HEK293T (cell line): Measurements from ENCODE around the gene RAB11FIP4.

Experiments
- CTBP1 ChIP-seq: fragments of 450-650 bp; IDR thresholded peaks from 2 replicates; pipeline ENCODE4 v1.6.1; 2016; ENCODE audit warnings: borderline replicate concordance
- FOXA1 ChIP-seq: fragments of 450-650 bp; IDR thresholded peaks from 2 replicates; pipeline ENCODE4 v1.6.1; 2016; ENCODE audit warnings: mild to moderate bottlenecking
- FOXK2 ChIP-seq: fragments of 450-650 bp; IDR thresholded peaks from 2 replicates; pipeline ENCODE4 v1.6.1; 2016; ENCODE audit warnings: mild to moderate bottlenecking
- FOXM1 ChIP-seq: fragments of 450-650 bp; IDR thresholded peaks from 2 replicates; pipeline ENCODE4 v1.6.1; 2017; ENCODE audit warnings: mild to moderate bottlenecking, borderline replicate concordance
- HDGF ChIP-seq: fragments of 450-650 bp; IDR thresholded peaks from 2 replicates; pipeline ENCODE4 v1.6.1; 2017; ENCODE audit warnings: antibody characterized with exemption, borderline replicate concordance
- LEF1 ChIP-seq: fragments of 450-650 bp; IDR thresholded peaks from 2 replicates; pipeline ENCODE4 v1.6.1; 2017; ENCODE audit warnings: mild to moderate bottlenecking, borderline replicate concordance
- SP1 ChIP-seq: fragments of 450-650 bp; IDR thresholded peaks from 2 replicates; pipeline ENCODE4 v1.6.1; 2017
- SUZ12 ChIP-seq: fragments of 450-650 bp; IDR thresholded peaks from 2 replicates; pipeline ENCODE4 v1.6.1; 2016; ENCODE audit warnings: mild to moderate bottlenecking
- ZNF384 ChIP-seq: fragments of 450-650 bp; IDR thresholded peaks from 2 replicates; pipeline ENCODE4 v1.6.1; 2016
- TF ChIP-seq, protein P1 (sequence below): fragments of 450-650 bp; IDR thresholded peaks from 2 replicates; pipeline ENCODE4 v1.6.1; 2016

DNA sequence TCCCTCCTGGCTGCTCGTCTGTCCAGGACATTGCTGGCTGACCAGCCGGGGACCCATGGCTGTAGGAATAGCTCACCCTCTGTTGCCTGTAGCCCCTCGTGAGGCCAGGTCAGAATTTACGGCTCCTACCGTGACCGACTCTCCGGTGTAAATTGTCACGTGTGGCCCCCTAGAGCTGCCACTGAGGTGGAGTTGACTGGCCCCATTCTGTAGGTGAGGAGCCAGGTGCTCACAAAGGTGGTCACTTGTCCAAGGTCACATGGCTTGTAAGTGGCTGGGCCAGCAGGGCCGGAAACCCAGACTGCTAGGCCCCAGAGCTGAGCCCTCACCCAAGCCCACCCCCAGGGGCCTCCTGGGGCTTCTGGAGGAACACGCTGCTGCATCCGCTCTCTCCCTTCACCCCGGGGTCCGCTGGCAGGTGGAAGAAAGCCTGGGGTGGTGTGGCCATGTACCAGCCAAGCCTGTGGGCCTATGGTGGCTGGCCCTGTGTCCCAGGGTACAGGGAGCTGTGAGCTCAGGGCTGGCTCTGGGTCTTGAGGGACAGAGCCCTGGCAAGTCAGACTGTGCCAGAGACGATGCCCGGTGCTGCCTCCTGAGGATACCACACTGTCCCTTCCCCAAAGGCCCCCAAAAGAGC lies 120.7 kb downstream of the RAB11FIP4 start:
- TF ChIP-seq FOXK2 (no peak), LEF1 (no peak), CTBP1 (no peak), ZNF384 (no peak), FOXA1 (no peak), FOXM1 (no peak), SUZ12 (no peak), SP1 (no peak), HDGF (no peak)
- TF ChIP-seq, protein P1, sequence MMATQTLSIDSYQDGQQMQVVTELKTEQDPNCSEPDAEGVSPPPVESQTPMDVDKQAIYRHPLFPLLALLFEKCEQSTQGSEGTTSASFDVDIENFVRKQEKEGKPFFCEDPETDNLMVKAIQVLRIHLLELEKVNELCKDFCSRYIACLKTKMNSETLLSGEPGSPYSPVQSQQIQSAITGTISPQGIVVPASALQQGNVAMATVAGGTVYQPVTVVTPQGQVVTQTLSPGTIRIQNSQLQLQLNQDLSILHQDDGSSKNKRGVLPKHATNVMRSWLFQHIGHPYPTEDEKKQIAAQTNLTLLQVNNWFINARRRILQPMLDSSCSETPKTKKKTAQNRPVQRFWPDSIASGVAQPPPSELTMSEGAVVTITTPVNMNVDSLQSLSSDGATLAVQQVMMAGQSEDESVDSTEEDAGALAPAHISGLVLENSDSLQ, result no peak
